Ovary (tissue), 3 donors: ENCODE data around the gene ZNF844.
"Not testable (repeated sequence)": the region's sequence is repeated elsewhere in the genome, so short reads cannot be mapped to it uniquely, and the experiment has no call there.

Experiments
- CTCF ChIP-seq, 3 donors: fragments of 450-650 bp in 2 of 3; fragments of 200-600 bp in 1 of 3; IDR thresholded peaks; one replicate each; pipeline versions ENCODE4 v1.5.1 to v1.8.0; 2016 to 2022; ENCODE audit warnings: antibody characterized with exemption in 3 of 3, mild to moderate bottlenecking in 1 of 3
- POLR2A ChIP-seq: fragments of 450-650 bp; IDR thresholded peaks from one replicate; pipeline ENCODE4 v1.6.1; 2017; ENCODE audit warnings: antibody characterized with exemption, mild to moderate bottlenecking, moderate library complexity
- donor health status: DM: no; HTN: no; CAD: no.

- TF ChIP-seq CTCF (IDR thresholded peaks at IDR 0.05); POLR2A: not testable (repeated sequence)
These were observed 18.8 kb downstream of the ZNF844 start for GRCh38 chr19:12083336-12083735.
